Measurements from ENCODE around the gene POLR2H.

DNA sequence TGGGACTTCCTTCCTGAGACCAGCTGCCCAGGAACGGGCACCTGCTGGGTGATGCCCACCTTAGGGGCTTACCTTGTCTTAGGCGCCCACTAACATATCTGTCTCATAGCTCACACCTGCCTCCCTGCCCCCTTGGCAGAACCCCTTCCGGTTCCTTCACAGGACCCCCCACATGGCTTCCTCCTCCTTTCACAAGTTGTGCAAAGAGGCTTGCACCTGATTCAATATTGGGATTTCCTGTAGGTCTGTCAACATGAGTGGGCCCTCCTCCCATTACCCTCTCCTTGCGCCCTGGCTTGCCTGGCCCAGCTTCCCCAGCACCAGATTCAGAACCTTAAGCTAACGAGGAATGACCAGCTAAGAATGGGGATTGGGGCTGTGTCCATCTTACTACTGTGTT is 15.9 kb downstream of the POLR2H start:
- no peak for TF ChIP-seq FOXM1 (IDR thresholded peaks at IDR 0.05; ENCODE audit: borderline replicate concordance, low read depth)
- no peak for TF ChIP-seq YY1 (IDR thresholded peaks at IDR 0.05; ENCODE audit: low read depth)
- no peak for TF ChIP-seq TCF12 (IDR thresholded peaks at IDR 0.05; ENCODE audit: low read depth)
- TF ChIP-seq, protein P1, sequence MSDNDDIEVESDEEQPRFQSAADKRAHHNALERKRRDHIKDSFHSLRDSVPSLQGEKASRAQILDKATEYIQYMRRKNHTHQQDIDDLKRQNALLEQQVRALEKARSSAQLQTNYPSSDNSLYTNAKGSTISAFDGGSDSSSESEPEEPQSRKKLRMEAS (IDR thresholded peaks at IDR 0.05): no peak
- no peak for TF ChIP-seq CREB1 (IDR thresholded peaks at IDR 0.05; ENCODE audit: low read depth)
- TF ChIP-seq, protein P2, sequence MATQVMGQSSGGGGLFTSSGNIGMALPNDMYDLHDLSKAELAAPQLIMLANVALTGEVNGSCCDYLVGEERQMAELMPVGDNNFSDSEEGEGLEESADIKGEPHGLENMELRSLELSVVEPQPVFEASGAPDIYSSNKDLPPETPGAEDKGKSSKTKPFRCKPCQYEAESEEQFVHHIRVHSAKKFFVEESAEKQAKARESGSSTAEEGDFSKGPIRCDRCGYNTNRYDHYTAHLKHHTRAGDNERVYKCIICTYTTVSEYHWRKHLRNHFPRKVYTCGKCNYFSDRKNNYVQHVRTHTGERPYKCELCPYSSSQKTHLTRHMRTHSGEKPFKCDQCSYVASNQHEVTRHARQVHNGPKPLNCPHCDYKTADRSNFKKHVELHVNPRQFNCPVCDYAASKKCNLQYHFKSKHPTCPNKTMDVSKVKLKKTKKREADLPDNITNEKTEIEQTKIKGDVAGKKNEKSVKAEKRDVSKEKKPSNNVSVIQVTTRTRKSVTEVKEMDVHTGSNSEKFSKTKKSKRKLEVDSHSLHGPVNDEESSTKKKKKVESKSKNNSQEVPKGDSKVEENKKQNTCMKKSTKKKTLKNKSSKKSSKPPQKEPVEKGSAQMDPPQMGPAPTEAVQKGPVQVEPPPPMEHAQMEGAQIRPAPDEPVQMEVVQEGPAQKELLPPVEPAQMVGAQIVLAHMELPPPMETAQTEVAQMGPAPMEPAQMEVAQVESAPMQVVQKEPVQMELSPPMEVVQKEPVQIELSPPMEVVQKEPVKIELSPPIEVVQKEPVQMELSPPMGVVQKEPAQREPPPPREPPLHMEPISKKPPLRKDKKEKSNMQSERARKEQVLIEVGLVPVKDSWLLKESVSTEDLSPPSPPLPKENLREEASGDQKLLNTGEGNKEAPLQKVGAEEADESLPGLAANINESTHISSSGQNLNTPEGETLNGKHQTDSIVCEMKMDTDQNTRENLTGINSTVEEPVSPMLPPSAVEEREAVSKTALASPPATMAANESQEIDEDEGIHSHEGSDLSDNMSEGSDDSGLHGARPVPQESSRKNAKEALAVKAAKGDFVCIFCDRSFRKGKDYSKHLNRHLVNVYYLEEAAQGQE (IDR thresholded peaks at IDR 0.05; ENCODE audit: low read depth): no peak
- no peak for TF ChIP-seq RAD21 (IDR thresholded peaks at IDR 0.05; ENCODE audit: low read depth)
